22Rv1 (cell line): Measurements from ENCODE around the gene PHLDB3.

ENCODE experiments used
- H3K27ac ChIP-seq: fragments of 450-650 bp; 2 replicates; pipeline ENCODE4 v1.5.1; 2017
- CTCF ChIP-seq: fragments of 450-650 bp; IDR thresholded peaks from 2 replicates; pipeline ENCODE4 v1.5.1; 2017; ENCODE audit warnings: mild to moderate bottlenecking
- ZFX ChIP-seq: fragments of 450-650 bp; IDR thresholded peaks from 2 replicates; pipeline ENCODE4 v1.6.1; 2017; ENCODE audit warnings: antibody characterized with exemption, borderline replicate concordance

The PHLDB3 gene

GRCh38 chr19:43503501-43504425 is 783 bp downstream of the PHLDB3 start:
- TF ChIP-seq ZFX (no peak), CTCF (peak; percentile 64)
- peak overlapping the region; percentile 68 for H3K27ac ChIP-seq

- H3K27ac ChIP-seq, result no peak overlapping the region
- TF ChIP-seq CTCF (no peak), ZFX (no peak)
Measured at GRCh38 chr19:43502419-43502976, 2.0 kb downstream of the PHLDB3 start.

GRCh38 chr19:43501661-43502418 is 2.7 kb downstream of the PHLDB3 start:
- TF ChIP-seq ZFX, result no peak
- no peak for TF ChIP-seq CTCF
- no peak overlapping the region for H3K27ac ChIP-seq

GRCh38 chr19:43499042-43499441 is 5.5 kb downstream of the PHLDB3 start:
- no peak overlapping the region for H3K27ac ChIP-seq
- TF ChIP-seq ZFX (no peak), CTCF (no peak)

GRCh38 chr19:43498233-43498842 is 6.2 kb downstream of the PHLDB3 start:
- TF ChIP-seq ZFX (no peak), CTCF (no peak)
- H3K27ac ChIP-seq, result no peak overlapping the region

GRCh38 chr19:43496960-43497359 is 7.6 kb downstream of the PHLDB3 start:
- no peak for TF ChIP-seq ZFX
- TF ChIP-seq CTCF, result no peak
- H3K27ac ChIP-seq, result no peak overlapping the region
